ENCODE data around the gene MMP7.
A peak's percentile ranks its signal among the peaks of the same experiment; 100 is the strongest.

Gene MMP7

DNA sequence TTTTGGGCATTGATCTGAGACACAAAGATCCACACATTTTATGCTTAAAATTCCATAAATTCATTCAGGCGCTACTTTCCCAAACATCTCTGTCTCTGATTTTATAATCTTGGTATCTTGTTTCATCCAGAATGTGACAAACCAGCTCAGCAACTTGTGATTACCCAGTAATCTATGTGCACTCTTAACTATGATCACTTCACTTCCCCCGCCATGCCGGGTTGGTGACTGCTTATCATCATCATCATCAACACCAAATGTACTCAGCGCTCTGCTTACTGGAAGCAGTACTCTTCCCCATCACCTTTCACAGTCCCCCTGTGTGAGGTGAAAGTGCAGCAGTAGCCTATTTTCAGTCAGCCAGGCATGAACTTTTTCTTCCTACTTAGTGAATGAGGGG, 15.2 kb upstream of the MMP7 start:
- Histone ChIP-seq H3K14ac (ENCODE audit: low read length) (no peak overlapping the region), H2BK12ac (ENCODE audit: low read length) (no peak overlapping the region), H2AFZ (ENCODE audit: low read length) (no peak overlapping the region), H3K4me3 (ENCODE audit: low read length in 2 of 2) (no peak overlapping the region), H3K4me2 (ENCODE audit: insufficient read depth, low read length, poor library complexity, severe bottlenecking) (no peak overlapping the region), H3K23ac (ENCODE audit: low read depth, low read length, poor library complexity) (no peak overlapping the region), H3K4me1 (ENCODE audit: control insufficient read depth in 2 of 2, insufficient read depth in 1 of 2, low read depth in 1 of 2, low read length in 2 of 2) (no peaks in the 10 kb centered on the region), H3K9me3 (replicated peaks in 1 of 2; ENCODE audit: control insufficient read depth in 2 of 2, insufficient read depth in 1 of 2, low read depth in 1 of 2, low read length in 2 of 2) (no peaks in the 10 kb centered on the region), H2BK15ac (ENCODE audit: low read length) (no peak overlapping the region), H3K4ac (ENCODE audit: low read length) (no peak overlapping the region), H3K27me3 (ENCODE audit: control insufficient read depth in 3 of 3, insufficient read depth in 3 of 3, low read depth in 1 of 3, low read length in 3 of 3) (no peaks in the 10 kb centered on the region), H3K79me1 (ENCODE audit: low read depth, low read length) (no peaks in the 10 kb centered on the region), H3K18ac (ENCODE audit: low read length) (no peak overlapping the region), H4K8ac (ENCODE audit: low read depth, low read length) (no peak overlapping the region), H3K9ac (ENCODE audit: low read depth, low read length, poor library complexity) (no peak overlapping the region), H3K36me3 (replicated peaks in 1 of 2; ENCODE audit: control insufficient read depth in 2 of 2, insufficient read depth in 2 of 2, low read length in 2 of 2) (no peaks in the 10 kb centered on the region), H4K91ac (ENCODE audit: low read depth, low read length, poor library complexity) (no peak overlapping the region), H2BK5ac (ENCODE audit: low read length) (no peak overlapping the region), H2BK120ac (ENCODE audit: low read depth, low read length) (no peak overlapping the region), H3K27ac (replicated peaks; ENCODE audit: low read length) (no peak overlapping the region), H2AK5ac (ENCODE audit: low read depth, low read length) (no peak overlapping the region)
- no peak for DNase-seq (ENCODE audit: low spot score)
- WGBS, 2 donors (ENCODE audit: extremely low coverage in 2 of 2, insufficient read length in 2 of 2, insufficient replicate concordance in 1 of 2): no CpG with 5 or more reads among the region's 4 CpGs

GRCh38 chr11:102544594-102544993, 14.0 kb upstream of the MMP7 start:
- H3K4me1 ChIP-seq (ENCODE audit: control insufficient read depth in 2 of 2, insufficient read depth in 1 of 2, low read depth in 1 of 2, low read length in 2 of 2): peaks cover 0 to under 1% of the 10 kb centered on the region in 2 donors
- H3K27me3 ChIP-seq (ENCODE audit: control insufficient read depth in 3 of 3, insufficient read depth in 3 of 3, low read depth in 1 of 3, low read length in 3 of 3): no peaks in the 10 kb centered on the region
- no peak overlapping the region for H2BK5ac ChIP-seq (ENCODE audit: low read length)
- no peaks in the 10 kb centered on the region for H3K9me3 ChIP-seq (replicated peaks in 1 of 2; ENCODE audit: control insufficient read depth in 2 of 2, insufficient read depth in 1 of 2, low read depth in 1 of 2, low read length in 2 of 2)
- DNase-seq (ENCODE audit: low spot score): no peak
- H2BK12ac ChIP-seq (ENCODE audit: low read length): no peak overlapping the region
- H3K4ac ChIP-seq (ENCODE audit: low read length): no peak overlapping the region
- H3K9ac ChIP-seq (ENCODE audit: low read depth, low read length, poor library complexity): no peak overlapping the region
- H3K36me3 ChIP-seq (replicated peaks in 1 of 2; ENCODE audit: control insufficient read depth in 2 of 2, insufficient read depth in 2 of 2, low read length in 2 of 2): no peaks in the 10 kb centered on the region
- no peak overlapping the region for H3K27ac ChIP-seq (replicated peaks; ENCODE audit: low read length)
- no peak overlapping the region for H3K14ac ChIP-seq (ENCODE audit: low read length)
- no peak overlapping the region for H4K91ac ChIP-seq (ENCODE audit: low read depth, low read length, poor library complexity)
- H3K18ac ChIP-seq (ENCODE audit: low read length): no peak overlapping the region
- no peak overlapping the region for H2BK15ac ChIP-seq (ENCODE audit: low read length)
- no peak overlapping the region for H4K8ac ChIP-seq (ENCODE audit: low read depth, low read length)
- no peak overlapping the region for H2AK5ac ChIP-seq (ENCODE audit: low read depth, low read length)
- no peak overlapping the region for H3K4me2 ChIP-seq (ENCODE audit: insufficient read depth, low read length, poor library complexity, severe bottlenecking)
- no peak overlapping the region for H2AFZ ChIP-seq (ENCODE audit: low read length)
- H2BK120ac ChIP-seq (ENCODE audit: low read depth, low read length): no peak overlapping the region
- no peaks in the 10 kb centered on the region for H3K79me1 ChIP-seq (ENCODE audit: low read depth, low read length)
- WGBS, 2 donors (ENCODE audit: extremely low coverage in 2 of 2, insufficient read length in 2 of 2, insufficient replicate concordance in 1 of 2): no CpG with 5 or more reads among the region's 1 CpG
- H3K23ac ChIP-seq (ENCODE audit: low read depth, low read length, poor library complexity): no peak overlapping the region
- H3K4me3 ChIP-seq (ENCODE audit: low read length in 2 of 2): no peak overlapping the region

GRCh38 chr11:102539567-102539966, 9.0 kb upstream of the MMP7 start:
- Histone ChIP-seq H3K9ac (ENCODE audit: low read depth, low read length, poor library complexity) (no peak overlapping the region), H2BK120ac (ENCODE audit: low read depth, low read length) (no peak overlapping the region), H3K4me3 (ENCODE audit: low read length in 2 of 2) (no peak overlapping the region), H3K27ac (replicated peaks; ENCODE audit: low read length) (no peak overlapping the region), H3K79me1 (ENCODE audit: low read depth, low read length) (no peaks in the 10 kb centered on the region), H2AFZ (ENCODE audit: low read length) (no peak overlapping the region), H4K91ac (ENCODE audit: low read depth, low read length, poor library complexity) (no peak overlapping the region), H2BK12ac (ENCODE audit: low read length) (no peak overlapping the region), H2AK5ac (ENCODE audit: low read depth, low read length) (no peak overlapping the region), H3K4me2 (ENCODE audit: insufficient read depth, low read length, poor library complexity, severe bottlenecking) (no peak overlapping the region), H2BK15ac (ENCODE audit: low read length) (no peak overlapping the region), H3K9me3 (replicated peaks in 1 of 2; ENCODE audit: control insufficient read depth in 2 of 2, insufficient read depth in 1 of 2, low read depth in 1 of 2, low read length in 2 of 2) (no peaks in the 10 kb centered on the region), H3K36me3 (replicated peaks in 1 of 2; ENCODE audit: control insufficient read depth in 2 of 2, insufficient read depth in 2 of 2, low read length in 2 of 2) (no peaks in the 10 kb centered on the region), H4K8ac (ENCODE audit: low read depth, low read length) (no peak overlapping the region), H3K23ac (ENCODE audit: low read depth, low read length, poor library complexity) (peak overlapping the region; percentile 2), H2BK5ac (ENCODE audit: low read length) (no peak overlapping the region), H3K4ac (ENCODE audit: low read length) (no peak overlapping the region), H3K18ac (ENCODE audit: low read length) (no peak overlapping the region), H3K27me3 (ENCODE audit: control insufficient read depth in 3 of 3, insufficient read depth in 3 of 3, low read depth in 1 of 3, low read length in 3 of 3) (peaks cover 0 to 2% (median 0%) of the 10 kb centered on the region in 3 experiments), H3K4me1 (ENCODE audit: control insufficient read depth in 2 of 2, insufficient read depth in 1 of 2, low read depth in 1 of 2, low read length in 2 of 2) (peaks cover 0 to 3% of the 10 kb centered on the region in 2 donors), H3K14ac (ENCODE audit: low read length) (no peak overlapping the region)
- no peak for DNase-seq (ENCODE audit: low spot score)
- no CpG with 5 or more reads among the region's 2 CpGs for WGBS, 2 donors (ENCODE audit: extremely low coverage in 2 of 2, insufficient read length in 2 of 2, insufficient replicate concordance in 1 of 2)

GRCh38 chr11:102538932-102539331, 8.4 kb upstream of the MMP7 start:
- Histone ChIP-seq H3K79me1 (ENCODE audit: low read depth, low read length) (no peaks in the 10 kb centered on the region), H2BK5ac (ENCODE audit: low read length) (no peak overlapping the region), H3K27me3 (ENCODE audit: control insufficient read depth in 3 of 3, insufficient read depth in 3 of 3, low read depth in 1 of 3, low read length in 3 of 3) (peaks cover 0 to 2% (median 0%) of the 10 kb centered on the region in 3 experiments), H4K91ac (ENCODE audit: low read depth, low read length, poor library complexity) (no peak overlapping the region), H3K4me2 (ENCODE audit: insufficient read depth, low read length, poor library complexity, severe bottlenecking) (no peak overlapping the region), H3K4me1 (ENCODE audit: control insufficient read depth in 2 of 2, insufficient read depth in 1 of 2, low read depth in 1 of 2, low read length in 2 of 2) (peaks cover 0 to 3% of the 10 kb centered on the region in 2 donors), H3K36me3 (replicated peaks in 1 of 2; ENCODE audit: control insufficient read depth in 2 of 2, insufficient read depth in 2 of 2, low read length in 2 of 2) (no peaks in the 10 kb centered on the region), H3K23ac (ENCODE audit: low read depth, low read length, poor library complexity) (no peak overlapping the region), H2BK120ac (ENCODE audit: low read depth, low read length) (no peak overlapping the region), H2BK12ac (ENCODE audit: low read length) (no peak overlapping the region), H3K9ac (ENCODE audit: low read depth, low read length, poor library complexity) (no peak overlapping the region), H3K18ac (ENCODE audit: low read length) (no peak overlapping the region), H2AFZ (ENCODE audit: low read length) (no peak overlapping the region), H3K4ac (ENCODE audit: low read length) (no peak overlapping the region), H4K8ac (ENCODE audit: low read depth, low read length) (no peak overlapping the region), H3K14ac (ENCODE audit: low read length) (no peak overlapping the region), H3K27ac (replicated peaks; ENCODE audit: low read length) (no peak overlapping the region), H3K4me3 (ENCODE audit: low read length in 2 of 2) (no peak overlapping the region), H2BK15ac (ENCODE audit: low read length) (no peak overlapping the region), H3K9me3 (replicated peaks in 1 of 2; ENCODE audit: control insufficient read depth in 2 of 2, insufficient read depth in 1 of 2, low read depth in 1 of 2, low read length in 2 of 2) (no peaks in the 10 kb centered on the region), H2AK5ac (ENCODE audit: low read depth, low read length) (no peak overlapping the region)
- no CpG with 5 or more reads among the region's 4 CpGs for WGBS, 2 donors (ENCODE audit: extremely low coverage in 2 of 2, insufficient read length in 2 of 2, insufficient replicate concordance in 1 of 2)
- DNase-seq (ENCODE audit: low spot score): no peak

Data from neuronal stem cell (in vitro differentiated cells).